Chondrocyte (in vitro differentiated cells): ENCODE data around the gene SIX2. TPM values are rescaled to one million over a fixed set of nuclear protein-coding genes. Genes with fewer than 3 reads are reported as not detected.

Source experiments
- DNase-seq: peaks from one replicate; pipeline ENCODE4 v3.0.0; 2021; ENCODE audit warnings: mixed read lengths, low spot score
- H3K27ac Mint-ChIP-seq: one replicate; pipeline ENCODE4 v1.8.0; 2021; ENCODE audit warnings: mild to moderate bottlenecking, moderate library complexity, mixed read lengths; ENCODE audit not compliant: unreplicated experiment
- H3K27me3 Mint-ChIP-seq: 2 replicates; pipeline ENCODE4 v1.8.0; 2021; ENCODE audit warnings: low read depth, mixed read lengths
- H3K36me3 Mint-ChIP-seq: 2 replicates; pipeline ENCODE4 v1.8.0; 2021; ENCODE audit warnings: low read depth, mixed read lengths
- H3K4me1 Mint-ChIP-seq: 2 replicates; pipeline ENCODE4 v1.8.0; 2021; ENCODE audit warnings: low read depth, mild to moderate bottlenecking, mixed read lengths
- H3K4me3 Mint-ChIP-seq: one replicate; pipeline ENCODE4 v1.8.0; 2021; ENCODE audit warnings: mild to moderate bottlenecking, moderate library complexity, mixed read lengths; ENCODE audit not compliant: unreplicated experiment
- H3K9me3 Mint-ChIP-seq: 2 replicates; pipeline ENCODE4 v1.8.0; 2021; ENCODE audit warnings: low read depth, mixed read lengths
- CTCF ChIP-seq: fragments of 200-600 bp; sonication (generic); IDR thresholded peaks from 2 replicates; pipeline ENCODE4 v1.5.0; 2021; ENCODE audit warnings: antibody characterized with exemption, mild to moderate bottlenecking, moderate library complexity
- total RNA-seq: library from RNA; stranded (reverse); gene quantifications from 3 replicates; pipeline ENCODE4 v1.2.1, GENCODE V29; 2021

The SIX2 gene
- total RNA-seq, 1 donor from 2014 or later, result 35.0 TPM

- Mint-ChIP-seq H3K9me3 (no peaks in the 10 kb centered on the region), H3K4me1 (peaks cover 11% of the 10 kb centered on the region), H3K36me3 (no peaks in the 10 kb centered on the region)
Measured at GRCh38 chr2:44972771-44973535, 36.3 kb downstream of the SIX2 start.

DNA sequence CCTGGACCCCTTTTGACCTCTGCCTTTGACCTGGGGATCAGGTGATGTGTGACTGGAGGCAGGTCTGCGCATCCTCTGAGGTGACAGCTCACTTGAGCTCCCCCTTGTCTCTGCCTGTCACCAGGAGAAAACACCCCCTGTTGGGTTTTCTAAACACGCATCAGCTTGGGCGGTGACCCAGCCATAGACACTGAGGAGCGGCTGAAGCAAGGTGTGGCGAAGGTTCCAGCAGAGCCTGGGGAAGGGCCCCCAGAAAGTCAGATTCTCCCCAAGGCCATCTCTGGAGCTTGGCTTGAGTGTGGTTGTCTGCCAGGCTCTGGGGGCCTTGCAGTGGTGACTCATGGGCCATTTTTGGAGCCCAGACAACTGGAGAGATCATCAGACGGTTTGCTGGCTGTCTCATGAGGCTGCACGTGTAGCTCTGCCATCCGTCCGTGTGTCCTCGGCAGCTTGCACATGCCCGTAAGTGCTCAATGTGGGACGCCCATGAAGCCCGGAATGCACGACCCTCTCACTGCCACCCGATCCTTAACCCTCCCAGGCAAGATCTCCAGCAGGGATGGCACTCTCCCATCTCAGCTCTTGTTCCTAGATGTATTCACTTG is 38.3 kb downstream of the SIX2 start:
- TF ChIP-seq CTCF, result no peak
- H3K4me3 Mint-ChIP-seq, result no peak overlapping the region
- H3K9me3 Mint-ChIP-seq, result no peaks in the 10 kb centered on the region
- no peak overlapping the region for H3K27ac Mint-ChIP-seq
- peaks cover 11% of the 10 kb centered on the region for H3K4me1 Mint-ChIP-seq
- H3K27me3 Mint-ChIP-seq, result no peaks in the 10 kb centered on the region
- DNase-seq, result no peak
- H3K36me3 Mint-ChIP-seq, result no peaks in the 10 kb centered on the region

More at GRCh38 chr2:44972771-44973535, 36.3 kb downstream of the SIX2 start:
- no peak for DNase-seq
- no peak for TF ChIP-seq CTCF
- Mint-ChIP-seq H3K27me3 (peaks cover 3% of the 10 kb centered on the region), H3K27ac (no peak overlapping the region), H3K4me3 (peak overlapping the region; percentile 29)

DNA sequence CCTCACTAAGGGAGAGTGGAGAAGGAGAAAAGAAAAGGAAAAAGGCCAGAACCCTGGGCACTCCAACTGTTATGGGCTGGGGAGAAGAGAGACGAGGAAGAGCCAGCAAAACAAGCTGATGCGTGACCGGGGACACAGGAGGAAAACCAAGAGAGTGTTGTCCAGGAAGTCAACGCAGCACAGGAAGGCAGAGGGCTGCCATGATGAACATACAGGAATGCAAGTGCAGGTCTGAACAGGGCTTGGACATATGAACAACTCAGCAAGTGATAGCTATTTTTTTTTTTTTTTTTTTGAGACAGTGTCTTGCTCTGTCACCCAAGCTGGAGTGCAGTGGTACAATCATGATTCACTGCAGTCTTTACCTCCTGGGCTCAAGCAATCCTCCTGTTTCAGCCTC is 39.3 kb downstream of the SIX2 start:
- no peaks in the 10 kb centered on the region for H3K27me3 Mint-ChIP-seq
- no peak for DNase-seq
- no peaks in the 10 kb centered on the region for H3K36me3 Mint-ChIP-seq
- no peak overlapping the region for H3K27ac Mint-ChIP-seq
- H3K4me1 Mint-ChIP-seq, result peaks cover 11% of the 10 kb centered on the region
- no peaks in the 10 kb centered on the region for H3K9me3 Mint-ChIP-seq
- H3K4me3 Mint-ChIP-seq, result no peak overlapping the region
- no peak for TF ChIP-seq CTCF

- Mint-ChIP-seq H3K4me1 (peaks cover 6% of the 10 kb centered on the region), H3K36me3 (no peaks in the 10 kb centered on the region), H3K27me3 (no peaks in the 10 kb centered on the region)
Measured at GRCh38 chr2:44967727-44968432, 41.4 kb downstream of the SIX2 start.

More at GRCh38 chr2:44967727-44968432, 41.4 kb downstream of the SIX2 start:
- no peak for DNase-seq
- no peaks in the 10 kb centered on the region for H3K9me3 Mint-ChIP-seq
- H3K4me3 Mint-ChIP-seq, result no peak overlapping the region
- no peak for TF ChIP-seq CTCF
- no peak overlapping the region for H3K27ac Mint-ChIP-seq
